K562 (cell line): Measurements from ENCODE around the gene ETV3. TPM values are rescaled to one million over a fixed set of nuclear protein-coding genes. Genes with fewer than 3 reads are reported as not detected.

Source experiments
- ARID2 ChIP-seq: fragments of 450-650 bp; IDR thresholded peaks from 2 replicates; pipeline ENCODE4 v1.6.1; 2017; ENCODE audit warnings: antibody characterized with exemption, mild to moderate bottlenecking
- BCL6 ChIP-seq: fragments of 250-450 bp; sonication (Bioruptor Pico); IDR thresholded peaks from 2 replicates; pipeline ENCODE4 v1.4.0; 2020
- BRF1 ChIP-seq: IDR thresholded peaks from 3 replicates; pipeline ENCODE4 v1.6.1; 2011; ENCODE audit warnings: borderline replicate concordance, mild to moderate bottlenecking; ENCODE audit not compliant: insufficient read length; ENCODE audit errors: extremely low read depth
- ETS2 ChIP-seq: IDR thresholded peaks from 2 replicates; pipeline ENCODE4 v1.6.1; 2016; ENCODE audit warnings: borderline replicate concordance, missing genetic modification characterization, mild to moderate bottlenecking, moderate library complexity, missing compliant biosample characterization; ENCODE audit not compliant: poor library complexity, severe bottlenecking
- FOS ChIP-seq: IDR thresholded peaks from 3 replicates; pipeline ENCODE4 v1.6.1; 2011; ENCODE audit not compliant: insufficient read length; ENCODE audit errors: extremely low read depth
- MEF2A ChIP-seq: IDR thresholded peaks from 2 replicates; pipeline ENCODE4 v1.6.1; 2011; ENCODE audit warnings: low read depth, mild to moderate bottlenecking, low read length, moderate library complexity; ENCODE audit not compliant: control insufficient read depth
- POLR3A ChIP-seq: IDR thresholded peaks from 2 replicates; pipeline ENCODE4 v1.6.1; 2011; ENCODE audit warnings: borderline replicate concordance, mild to moderate bottlenecking, moderate library complexity; ENCODE audit not compliant: insufficient read length, insufficient read depth; ENCODE audit errors: extremely low read depth
- PPARD ChIP-seq: fragments of 250-450 bp; sonication (Bioruptor Pico); IDR thresholded peaks from 2 replicates; pipeline ENCODE4 v1.8.0; 2022; ENCODE audit warnings: inconsistent platforms, mild to moderate bottlenecking, moderate library complexity
- TCFL5 ChIP-seq: fragments of 250-450 bp; sonication (Bioruptor Pico); conservative IDR thresholded peaks from 2 replicates; pipeline ENCODE4 v1.6.1; 2021; ENCODE audit warnings: mild to moderate bottlenecking, moderate library complexity, matching md5 sums
- WHSC1 ChIP-seq: IDR thresholded peaks from one replicate; pipeline ENCODE4 v1.6.1; 2012; ENCODE audit warnings: low read length, control low read depth, inconsistent platforms
- ZFP30 ChIP-seq: fragments of 250-450 bp; sonication (Bioruptor Pico); IDR thresholded peaks from 2 replicates; pipeline ENCODE4 v1.8.0; 2022; ENCODE audit warnings: moderate library complexity, mild to moderate bottlenecking, inconsistent platforms, borderline replicate concordance
- ZFPM2 ChIP-seq: fragments of 250-450 bp; sonication (Bioruptor Pico); IDR thresholded peaks from 2 replicates; pipeline ENCODE4 v1.5.1; 2022; ENCODE audit warnings: mild to moderate bottlenecking
- ZNF224 ChIP-seq: sonication (generic); formaldehyde crosslinking; IDR thresholded peaks from 2 replicates; pipeline ENCODE4 v1.8.0; 2022; ENCODE audit warnings: mild to moderate bottlenecking, missing genetic modification reagents
- polyA plus RNA-seq, 8 experiments: library from polyadenylated mRNA; depleted of rRNA in 4 of 8; stranded (reverse) in 5 of 8; unstranded in 3 of 8; fragments of >200 nt; fragmentation: Nextera tagmentation in 2 of 8; fragmentation: Illumina TruSeq in 1 of 8; extraction: Ambion mirVana in 2 of 8; extraction: Trizol in 1 of 8; gene quantifications; 2 replicates each; pipeline versions ENCODE4 v1.2.1 to v1.2.3, GENCODE V29; 2011 to 2014; ENCODE audit warnings: inconsistent platforms in 1 of 8, missing spikeins in 1 of 8
- total RNA-seq, 7 experiments: library from RNA; depleted of rRNA in 6 of 7; stranded (reverse); fragments of >200 nt in 6 of 7; fragmentation: Illumina TruSeq in 2 of 7; extraction: Trizol in 2 of 7; gene quantifications; 2 replicates each; pipeline versions ENCODE4 v1.2.1 to v1.2.3, GENCODE V29; 2011 to 2021; ENCODE audit warnings: low replicate concordance in 1 of 7
- TF ChIP-seq, protein P1 (sequence below): fragments of 200-400 bp; formaldehyde crosslinking; IDR thresholded peaks from 2 replicates; pipeline ENCODE4 v1.6.1; 2017; ENCODE audit warnings: mild to moderate bottlenecking, low read depth, low read length, moderate library complexity
- TF ChIP-seq, protein P2 (sequence below): fragments of 250-450 bp; sonication (Bioruptor Pico); IDR thresholded peaks from 2 replicates; pipeline ENCODE4 v1.4.0; 2020; ENCODE audit warnings: mild to moderate bottlenecking, moderate library complexity
- TF ChIP-seq, protein P3 (sequence below): fragments of 250-450 bp; sonication (Bioruptor Pico); IDR thresholded peaks from 2 replicates; pipeline ENCODE4 v1.5.0; 2020; ENCODE audit warnings: mild to moderate bottlenecking, borderline replicate concordance
- TF ChIP-seq, protein P4 (sequence below): sonication (generic); formaldehyde crosslinking; IDR thresholded peaks from 2 replicates; pipeline ENCODE4 v1.8.0; 2022; ENCODE audit warnings: mild to moderate bottlenecking, missing genetic modification reagents

The ETV3 gene
- total and polyA plus RNA-seq, 9 of the 15 experiments (the other 6 are each of a cell fraction or from before 2014, with no cell fraction given) = 3.1 to 16.0 (median 9.0) TPM

DNA sequence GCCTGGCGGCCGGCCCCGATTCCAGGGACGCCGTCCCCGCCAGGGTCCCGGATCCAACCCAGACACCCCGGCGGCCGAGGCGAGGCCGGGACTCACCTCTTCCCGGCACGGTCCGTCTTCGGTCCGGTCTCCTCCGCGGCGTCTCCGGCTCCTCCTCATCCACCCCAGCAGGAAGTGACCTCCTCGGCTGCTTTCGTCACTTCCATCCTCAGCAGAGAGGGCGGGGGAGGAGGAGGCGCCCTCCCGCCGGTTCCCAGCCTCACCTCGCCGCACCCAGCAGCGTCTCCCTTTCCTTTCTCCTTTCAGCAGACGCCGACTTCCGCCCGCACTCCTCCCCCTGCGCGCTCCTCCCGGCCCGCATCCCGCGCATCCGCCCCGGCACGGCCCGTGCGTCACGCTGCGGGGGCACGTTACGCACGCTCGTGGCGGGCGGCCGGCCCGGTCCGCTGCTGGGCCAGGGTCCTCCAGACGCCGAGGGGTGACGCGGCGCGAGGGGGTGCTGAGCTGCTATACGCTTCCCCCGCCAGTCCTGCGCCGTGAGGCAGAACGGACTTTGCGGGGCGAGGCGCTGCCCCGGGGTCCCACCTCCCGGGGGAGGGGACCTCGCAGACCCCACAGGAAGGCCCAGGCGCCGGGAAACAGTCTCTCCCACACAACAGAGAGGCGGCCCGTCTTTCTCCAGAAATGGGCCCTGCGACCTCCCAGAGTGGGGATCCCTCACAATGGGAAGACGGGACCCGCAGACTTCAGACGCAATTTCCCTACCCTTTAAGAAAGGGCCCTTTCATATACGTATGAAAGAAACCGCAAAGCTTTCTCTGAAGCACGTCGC lies at the start of gene ETV3 (continued):
- no peak for TF ChIP-seq ETS2 (tag)
- no peak for TF ChIP-seq ARID2
- TF ChIP-seq, protein P1, sequence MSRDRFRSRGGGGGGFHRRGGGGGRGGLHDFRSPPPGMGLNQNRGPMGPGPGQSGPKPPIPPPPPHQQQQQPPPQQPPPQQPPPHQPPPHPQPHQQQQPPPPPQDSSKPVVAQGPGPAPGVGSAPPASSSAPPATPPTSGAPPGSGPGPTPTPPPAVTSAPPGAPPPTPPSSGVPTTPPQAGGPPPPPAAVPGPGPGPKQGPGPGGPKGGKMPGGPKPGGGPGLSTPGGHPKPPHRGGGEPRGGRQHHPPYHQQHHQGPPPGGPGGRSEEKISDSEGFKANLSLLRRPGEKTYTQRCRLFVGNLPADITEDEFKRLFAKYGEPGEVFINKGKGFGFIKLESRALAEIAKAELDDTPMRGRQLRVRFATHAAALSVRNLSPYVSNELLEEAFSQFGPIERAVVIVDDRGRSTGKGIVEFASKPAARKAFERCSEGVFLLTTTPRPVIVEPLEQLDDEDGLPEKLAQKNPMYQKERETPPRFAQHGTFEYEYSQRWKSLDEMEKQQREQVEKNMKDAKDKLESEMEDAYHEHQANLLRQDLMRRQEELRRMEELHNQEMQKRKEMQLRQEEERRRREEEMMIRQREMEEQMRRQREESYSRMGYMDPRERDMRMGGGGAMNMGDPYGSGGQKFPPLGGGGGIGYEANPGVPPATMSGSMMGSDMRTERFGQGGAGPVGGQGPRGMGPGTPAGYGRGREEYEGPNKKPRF = no peak
- no peak for TF ChIP-seq ZFPM2 (CRISPR knock-in tag)
- no peak for TF ChIP-seq FOS
- TF ChIP-seq, protein P2, sequence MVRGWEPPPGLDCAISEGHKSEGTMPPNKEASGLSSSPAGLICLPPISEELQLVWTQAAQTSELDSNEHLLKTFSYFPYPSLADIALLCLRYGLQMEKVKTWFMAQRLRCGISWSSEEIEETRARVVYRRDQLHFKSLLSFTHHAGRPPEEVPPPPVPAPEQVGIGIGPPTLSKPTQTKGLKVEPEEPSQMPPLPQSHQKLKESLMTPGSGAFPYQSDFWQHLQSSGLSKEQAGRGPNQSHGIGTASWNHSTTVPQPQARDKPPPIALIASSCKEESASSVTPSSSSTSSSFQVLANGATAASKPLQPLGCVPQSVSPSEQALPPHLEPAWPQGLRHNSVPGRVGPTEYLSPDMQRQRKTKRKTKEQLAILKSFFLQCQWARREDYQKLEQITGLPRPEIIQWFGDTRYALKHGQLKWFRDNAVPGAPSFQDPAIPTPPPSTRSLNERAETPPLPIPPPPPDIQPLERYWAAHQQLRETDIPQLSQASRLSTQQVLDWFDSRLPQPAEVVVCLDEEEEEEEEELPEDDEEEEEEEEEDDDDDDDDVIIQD (CRISPR knock-in tag) = no peak
- TF ChIP-seq, protein P3, sequence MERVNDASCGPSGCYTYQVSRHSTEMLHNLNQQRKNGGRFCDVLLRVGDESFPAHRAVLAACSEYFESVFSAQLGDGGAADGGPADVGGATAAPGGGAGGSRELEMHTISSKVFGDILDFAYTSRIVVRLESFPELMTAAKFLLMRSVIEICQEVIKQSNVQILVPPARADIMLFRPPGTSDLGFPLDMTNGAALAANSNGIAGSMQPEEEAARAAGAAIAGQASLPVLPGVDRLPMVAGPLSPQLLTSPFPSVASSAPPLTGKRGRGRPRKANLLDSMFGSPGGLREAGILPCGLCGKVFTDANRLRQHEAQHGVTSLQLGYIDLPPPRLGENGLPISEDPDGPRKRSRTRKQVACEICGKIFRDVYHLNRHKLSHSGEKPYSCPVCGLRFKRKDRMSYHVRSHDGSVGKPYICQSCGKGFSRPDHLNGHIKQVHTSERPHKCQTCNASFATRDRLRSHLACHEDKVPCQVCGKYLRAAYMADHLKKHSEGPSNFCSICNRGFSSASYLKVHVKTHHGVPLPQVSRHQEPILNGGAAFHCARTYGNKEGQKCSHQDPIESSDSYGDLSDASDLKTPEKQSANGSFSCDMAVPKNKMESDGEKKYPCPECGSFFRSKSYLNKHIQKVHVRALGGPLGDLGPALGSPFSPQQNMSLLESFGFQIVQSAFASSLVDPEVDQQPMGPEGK = no peak
- TF ChIP-seq PPARD = no peak
- TF ChIP-seq, protein P4, sequence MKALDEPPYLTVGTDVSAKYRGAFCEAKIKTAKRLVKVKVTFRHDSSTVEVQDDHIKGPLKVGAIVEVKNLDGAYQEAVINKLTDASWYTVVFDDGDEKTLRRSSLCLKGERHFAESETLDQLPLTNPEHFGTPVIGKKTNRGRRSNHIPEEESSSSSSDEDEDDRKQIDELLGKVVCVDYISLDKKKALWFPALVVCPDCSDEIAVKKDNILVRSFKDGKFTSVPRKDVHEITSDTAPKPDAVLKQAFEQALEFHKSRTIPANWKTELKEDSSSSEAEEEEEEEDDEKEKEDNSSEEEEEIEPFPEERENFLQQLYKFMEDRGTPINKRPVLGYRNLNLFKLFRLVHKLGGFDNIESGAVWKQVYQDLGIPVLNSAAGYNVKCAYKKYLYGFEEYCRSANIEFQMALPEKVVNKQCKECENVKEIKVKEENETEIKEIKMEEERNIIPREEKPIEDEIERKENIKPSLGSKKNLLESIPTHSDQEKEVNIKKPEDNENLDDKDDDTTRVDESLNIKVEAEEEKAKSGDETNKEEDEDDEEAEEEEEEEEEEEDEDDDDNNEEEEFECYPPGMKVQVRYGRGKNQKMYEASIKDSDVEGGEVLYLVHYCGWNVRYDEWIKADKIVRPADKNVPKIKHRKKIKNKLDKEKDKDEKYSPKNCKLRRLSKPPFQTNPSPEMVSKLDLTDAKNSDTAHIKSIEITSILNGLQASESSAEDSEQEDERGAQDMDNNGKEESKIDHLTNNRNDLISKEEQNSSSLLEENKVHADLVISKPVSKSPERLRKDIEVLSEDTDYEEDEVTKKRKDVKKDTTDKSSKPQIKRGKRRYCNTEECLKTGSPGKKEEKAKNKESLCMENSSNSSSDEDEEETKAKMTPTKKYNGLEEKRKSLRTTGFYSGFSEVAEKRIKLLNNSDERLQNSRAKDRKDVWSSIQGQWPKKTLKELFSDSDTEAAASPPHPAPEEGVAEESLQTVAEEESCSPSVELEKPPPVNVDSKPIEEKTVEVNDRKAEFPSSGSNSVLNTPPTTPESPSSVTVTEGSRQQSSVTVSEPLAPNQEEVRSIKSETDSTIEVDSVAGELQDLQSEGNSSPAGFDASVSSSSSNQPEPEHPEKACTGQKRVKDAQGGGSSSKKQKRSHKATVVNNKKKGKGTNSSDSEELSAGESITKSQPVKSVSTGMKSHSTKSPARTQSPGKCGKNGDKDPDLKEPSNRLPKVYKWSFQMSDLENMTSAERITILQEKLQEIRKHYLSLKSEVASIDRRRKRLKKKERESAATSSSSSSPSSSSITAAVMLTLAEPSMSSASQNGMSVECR (CRISPR knock-in tag) = peak; percentile 87
- TF ChIP-seq ZFP30 (CRISPR knock-in tag) = no peak
- TF ChIP-seq WHSC1 = no peak
- no peak for TF ChIP-seq ZNF224 (CRISPR knock-in tag)
- no peak for TF ChIP-seq BRF1
- no peak for TF ChIP-seq TCFL5
- no peak for TF ChIP-seq POLR3A
- no peak for TF ChIP-seq BCL6
- no peak for TF ChIP-seq MEF2A
